HG03175 (cell line): ENCODE data around the gene ZNF324B.
"Not testable (repeated sequence)": the region's sequence is repeated elsewhere in the genome, so short reads cannot be mapped to it uniquely, and the experiment has no call there.

Experiments used
- ATAC-seq: cut with Tn5 transposase; IDR thresholded peaks from one replicate; pipeline ENCODE4 v1.9.1; 2021; ENCODE audit warnings: mild to moderate bottlenecking, moderate library complexity; ENCODE audit not compliant: unreplicated experiment

The ZNF324B gene

DNA sequence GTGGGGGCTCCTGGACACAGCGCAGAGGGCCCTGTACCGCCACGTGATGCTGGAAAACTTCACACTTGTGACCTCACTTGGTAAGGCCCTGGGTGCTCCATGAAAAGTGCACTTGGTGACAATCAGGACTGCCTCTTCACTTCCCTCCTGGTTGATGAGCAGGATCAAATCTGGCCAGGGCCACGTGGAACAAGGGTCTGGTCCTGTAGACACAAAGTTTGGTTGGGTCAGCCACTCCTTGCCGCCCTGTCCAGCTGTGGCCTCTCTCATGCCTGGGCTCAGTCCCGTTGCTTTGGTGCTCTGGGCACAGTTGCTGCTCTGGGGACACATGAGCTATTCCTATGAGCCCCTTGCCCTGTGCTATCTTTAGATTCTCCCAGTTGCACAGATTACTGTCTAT is 2.3 kb downstream of the ZNF324B start:
- ATAC-seq, result no peak

DNA sequence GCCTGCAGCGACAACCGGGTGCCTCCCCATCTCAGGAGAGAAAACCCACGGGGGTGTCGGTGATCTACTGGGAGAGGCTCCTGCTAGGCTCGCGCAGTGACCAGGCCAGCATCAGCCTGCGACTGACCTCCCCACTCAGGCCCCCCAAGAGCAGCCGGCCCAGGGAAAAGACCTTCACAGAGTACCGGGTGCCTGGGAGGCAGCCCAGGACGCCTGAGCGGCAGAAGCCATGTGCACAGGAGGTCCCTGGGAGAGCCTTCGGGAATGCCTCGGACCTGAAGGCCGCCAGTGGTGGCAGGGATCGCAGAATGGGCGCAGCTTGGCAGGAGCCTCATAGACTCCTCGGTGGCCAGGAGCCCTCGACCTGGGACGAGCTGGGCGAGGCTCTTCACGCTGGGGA is 3.9 kb downstream of the ZNF324B start:
- no peak for ATAC-seq

DNA sequence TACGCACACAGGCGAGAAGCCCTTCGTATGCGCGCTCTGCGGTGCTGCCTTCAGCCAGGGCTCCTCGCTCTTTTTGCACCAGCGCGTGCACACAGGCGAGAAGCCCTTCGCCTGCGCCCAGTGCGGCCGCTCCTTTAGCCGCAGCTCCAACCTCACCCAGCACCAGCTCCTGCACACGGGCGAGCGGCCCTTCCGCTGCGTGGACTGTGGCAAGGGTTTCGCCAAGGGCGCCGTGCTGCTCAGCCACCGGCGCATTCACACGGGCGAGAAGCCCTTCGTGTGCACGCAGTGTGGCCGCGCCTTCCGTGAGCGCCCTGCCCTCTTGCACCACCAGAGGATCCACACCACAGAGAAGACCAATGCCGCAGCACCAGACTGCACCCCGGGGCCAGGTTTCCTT is 4.7 kb downstream of the ZNF324B start:
- no peak for ATAC-seq

- ATAC-seq, result no peak
These were observed 8.6 kb downstream of the ZNF324B start for GRCh38 chr19:58460039-58460438.

GRCh38 chr19:58466089-58466759 is 14.8 kb downstream of the ZNF324B start:
- no peak for ATAC-seq

GRCh38 chr19:58466760-58467589 is 15.6 kb downstream of the ZNF324B start, which contains the start of gene ZNF324:
Gene ZNF324, plus strand, starts transcription at chr19:58467080. Its CDS starts 2,106 bp downstream, at chr19:58469186.
- peak; percentile 92 for ATAC-seq

DNA sequence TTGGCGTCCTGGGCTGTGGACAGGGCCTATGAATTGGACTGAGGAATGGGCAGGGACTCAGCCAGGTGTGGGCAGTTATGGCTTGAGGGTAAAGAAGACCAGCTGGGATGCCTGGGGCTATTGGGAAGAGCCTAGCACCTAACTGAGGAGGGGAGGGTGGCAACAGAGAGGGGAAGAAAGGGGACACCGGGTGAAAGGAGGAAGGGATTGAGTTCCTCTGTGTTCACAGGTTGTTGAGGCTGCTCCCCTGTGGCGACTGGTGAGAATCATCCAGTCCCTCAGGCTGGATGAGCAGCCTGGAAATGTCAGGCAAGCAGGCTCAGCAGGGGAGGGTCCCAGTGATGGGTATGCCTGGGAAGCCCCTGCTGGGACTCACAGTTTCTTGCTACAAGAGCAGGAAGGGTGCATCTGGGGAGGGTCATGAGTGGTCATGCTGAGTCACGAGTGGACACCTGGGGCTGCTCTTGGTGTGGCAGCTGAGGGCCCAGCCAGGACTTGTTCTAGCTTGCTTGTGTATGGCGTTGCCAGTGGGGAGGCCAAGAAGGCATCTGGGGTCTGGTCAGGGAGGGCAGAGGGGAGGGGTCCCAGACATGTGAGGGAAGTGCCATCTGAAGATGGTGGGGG is 16.9 kb downstream of the ZNF324B start:
- no peak for ATAC-seq

GRCh38 chr19:58469241-58470013 is 18.0 kb downstream of the ZNF324B start:
- no peak for ATAC-seq

- ATAC-seq, result not testable (repeated sequence)
These were observed 19.6 kb downstream of the ZNF324B start for GRCh38 chr19:58470837-58471543.

- ATAC-seq, result no peak
These were observed 20.3 kb downstream of the ZNF324B start for GRCh38 chr19:58471736-58472135.

DNA sequence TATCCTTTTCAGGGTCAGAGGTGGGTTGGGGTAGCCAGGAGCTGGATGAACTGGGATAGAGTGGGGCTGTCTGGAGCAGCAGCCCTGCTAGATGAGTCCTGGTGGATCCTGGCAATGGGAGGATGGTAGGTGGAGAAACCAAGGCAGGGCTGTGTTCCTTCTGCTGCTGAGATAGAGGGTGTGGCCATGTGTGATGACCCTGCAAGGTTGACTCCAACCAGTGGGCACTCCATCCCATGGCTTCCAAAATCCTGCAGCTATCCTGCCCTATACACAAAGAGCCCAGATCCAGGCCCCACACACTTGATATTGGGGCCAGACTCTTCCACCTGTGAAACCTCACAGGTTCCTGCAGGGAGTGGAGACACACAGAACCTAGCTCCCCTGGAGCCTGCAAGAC is 22.4 kb downstream of the ZNF324B start:
- ATAC-seq, result no peak

DNA sequence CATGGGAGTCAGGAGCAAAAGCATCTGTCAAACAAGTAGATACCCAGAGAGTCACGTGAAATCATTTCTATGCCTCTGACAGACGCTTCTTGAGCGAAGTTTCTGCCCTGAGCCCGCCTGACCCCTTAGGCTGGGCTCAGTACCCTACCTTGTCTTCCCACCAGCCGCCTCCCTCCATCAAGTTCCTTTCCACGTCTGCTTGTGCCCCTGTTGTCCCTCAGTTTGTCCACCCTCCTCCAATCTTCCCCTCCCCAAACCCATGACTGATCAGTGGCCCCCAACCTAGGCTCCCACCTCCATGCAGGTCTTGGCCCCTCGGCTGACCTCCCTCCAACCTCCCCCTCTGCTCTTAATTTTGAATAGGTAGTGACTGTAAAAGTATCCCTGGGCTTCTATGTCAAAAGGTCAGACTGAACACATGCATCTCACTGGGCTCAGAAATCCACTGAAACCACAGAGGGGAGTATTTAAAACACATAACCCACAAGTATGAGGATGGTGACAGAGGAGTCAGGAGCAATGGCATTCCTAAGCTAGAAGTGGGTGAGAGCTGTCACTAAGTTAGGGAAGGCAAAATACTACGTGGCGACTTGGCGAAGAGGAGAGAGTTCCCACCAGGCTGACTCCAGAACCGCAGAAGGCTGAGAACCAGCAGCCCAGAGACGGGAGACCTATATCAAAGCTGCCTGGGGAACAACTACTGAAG is 23.0 kb downstream of the ZNF324B start:
- no peak for ATAC-seq

DNA sequence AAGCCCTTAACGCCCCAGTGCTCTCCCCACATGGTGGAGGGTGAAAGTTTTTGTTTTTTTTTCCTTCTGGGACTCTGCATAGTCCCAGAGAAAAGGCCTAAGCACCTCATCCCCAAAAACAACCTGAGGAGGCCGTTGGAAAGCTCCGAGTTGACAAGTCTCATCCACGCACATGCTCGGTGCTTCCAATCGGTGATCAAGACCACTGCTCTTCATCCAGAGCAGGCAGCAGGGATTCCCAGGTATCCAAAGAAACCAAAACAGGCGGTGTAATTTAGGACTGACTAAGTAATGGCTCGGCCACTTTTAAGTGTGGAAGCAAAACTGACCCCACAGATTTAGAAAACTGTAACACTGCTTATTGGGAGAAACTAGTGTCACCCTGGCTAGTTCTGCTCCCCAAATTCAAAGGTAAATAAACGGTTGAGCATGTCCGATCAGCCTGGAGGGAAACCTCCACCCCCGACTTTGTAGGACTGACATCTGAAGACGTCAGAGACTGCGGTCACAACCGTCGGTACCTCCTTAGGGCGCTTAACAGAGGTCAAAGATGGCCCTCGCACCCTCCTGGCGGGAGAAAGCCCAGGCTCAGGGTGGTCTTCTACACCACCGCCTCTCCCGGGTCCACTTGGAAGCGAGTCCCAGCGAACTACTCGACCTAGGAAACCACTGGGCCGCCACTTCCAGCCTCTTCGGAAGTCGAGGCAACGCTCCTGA is 23.7 kb downstream of the ZNF324B start:
- peak; percentile 12 for ATAC-seq

- ATAC-seq, result peak; percentile 86
These were observed 24.5 kb downstream of the ZNF324B start, which contains the start of gene ZNF446 for GRCh38 chr19:58475714-58476497. Gene ZNF446, plus strand, starts transcription at chr19:58476352. Its CDS starts 867 bp downstream, at chr19:58477219.

DNA sequence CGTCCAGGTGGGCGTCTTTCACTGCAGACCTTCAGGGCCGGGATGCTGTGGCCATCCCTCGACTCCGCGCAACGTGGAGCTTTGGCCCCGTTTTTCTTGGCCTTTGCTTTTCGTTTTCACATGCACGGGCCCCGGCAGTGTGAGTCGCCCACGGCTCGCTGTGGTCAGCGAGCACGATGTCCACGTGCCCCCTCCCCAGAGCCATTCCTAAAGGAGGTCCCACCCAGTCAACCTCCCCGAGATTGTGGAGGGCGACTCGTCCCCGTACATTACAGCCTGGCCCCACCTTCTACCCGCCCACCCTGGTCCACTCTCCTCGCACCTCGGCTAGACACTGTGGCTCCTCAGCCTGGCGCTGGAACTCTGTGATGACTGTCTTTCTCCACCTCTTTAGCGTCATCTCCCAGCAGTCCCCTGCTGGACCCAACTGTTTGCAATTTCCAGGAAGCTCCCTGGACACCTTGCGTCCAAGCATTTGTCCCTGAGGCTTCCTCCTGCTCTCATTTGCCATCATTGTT is 25.1 kb downstream of the ZNF324B start:
- peak; percentile 0 for ATAC-seq

- ATAC-seq, result no peak
These were observed 25.7 kb downstream of the ZNF324B start for GRCh38 chr19:58477130-58477529.

- no peak for ATAC-seq
These were observed 26.4 kb downstream of the ZNF324B start for GRCh38 chr19:58477871-58478270.

DNA sequence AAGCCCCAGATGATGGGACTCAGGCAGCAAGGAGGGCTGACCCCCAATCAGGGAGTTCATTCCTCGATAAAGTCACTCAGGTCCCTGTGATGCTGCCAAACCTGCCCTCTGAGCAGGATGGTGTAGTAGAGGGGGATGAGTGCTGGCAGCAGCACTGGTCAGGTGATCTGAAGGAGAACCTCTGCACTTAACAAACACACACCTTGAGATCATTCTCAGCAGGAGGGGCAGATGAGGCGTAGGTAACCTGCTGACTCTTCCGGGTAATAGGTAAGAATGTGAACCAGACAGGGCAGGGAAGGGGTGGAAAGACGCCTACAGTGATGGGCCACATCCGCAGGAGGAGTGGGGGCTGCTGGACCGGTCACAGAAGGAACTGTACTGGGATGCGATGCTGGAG is 27.9 kb downstream of the ZNF324B start:
- ATAC-seq, result no peak
